H1 (cell line): ENCODE measurements around the gene MYLK4. TPM values are rescaled to one million over a fixed set of nuclear protein-coding genes. Genes with fewer than 3 reads are reported as not detected.

ENCODE experiments used
- CTCF ChIA-PET: fragments of 300-600 bp; sonication (Branson Sonifier 250); formaldehyde crosslinking; loops from one replicate; lab custom pipeline; 2021; ENCODE audit not compliant: partially characterized antibody; lab: Charles Lee
- POLR2A ChIA-PET: fragments of 300-600 bp; sonication (Branson Sonifier 250); formaldehyde crosslinking; loops from one replicate; lab custom pipeline; 2021; ENCODE audit warnings: inconsistent platforms; ENCODE audit not compliant: partially characterized antibody; lab: Charles Lee
- DNase-seq, 2 experiments: peaks; one replicate each; pipeline versions ENCODE4 v3.0.0 to v3.0.0-alpha.2; 2010 to 2022; ENCODE audit warnings: low spot score in 2 of 2, low read depth in 1 of 2, mixed read lengths in 1 of 2
- FAIRE-seq: peaks from 2 replicates; lab custom pipeline; 2011; peaks lifted over from hg19 to GRCh38; lab: Jason Lieb, UNC
- H2AFZ ChIP-seq: 2 replicates; pipeline ENCODE4 v1.8.1; 2012; ENCODE audit warnings: low read length, inconsistent platforms
- H2AK5ac ChIP-seq: 2 replicates; pipeline ENCODE4 v1.6.1; 2013; ENCODE audit warnings: low read depth, low read length
- H2BK120ac ChIP-seq: replicated peaks from 2 replicates; pipeline ENCODE3; 2013; ENCODE audit warnings: low read depth, low read length, inconsistent platforms
- H2BK12ac ChIP-seq: 2 replicates; pipeline ENCODE4 v1.6.1; 2013; ENCODE audit warnings: low read depth, low read length
- H2BK15ac ChIP-seq: 2 replicates; pipeline ENCODE4 v1.6.1; 2013; ENCODE audit warnings: low read length
- H2BK20ac ChIP-seq: 2 replicates; pipeline ENCODE4 v1.6.1; 2013; ENCODE audit warnings: low read length
- H2BK5ac ChIP-seq: 2 replicates; pipeline ENCODE4 v1.6.1; 2013; ENCODE audit warnings: low read depth, low read length
- H3K14ac ChIP-seq: 2 replicates; pipeline ENCODE4 v1.6.1; 2013; ENCODE audit warnings: inconsistent platforms; ENCODE audit not compliant: insufficient read length
- H3K18ac ChIP-seq: 2 replicates; pipeline ENCODE4 v1.6.1; 2013; ENCODE audit warnings: low read length; ENCODE audit errors: extremely low read depth
- H3K23ac ChIP-seq: 2 replicates; pipeline ENCODE4 v1.6.1; 2013; ENCODE audit warnings: inconsistent platforms; ENCODE audit not compliant: insufficient read length
- H3K23me2 ChIP-seq: 2 replicates; pipeline ENCODE4 v1.6.1; 2013; ENCODE audit warnings: low read depth, low read length
- H3K27ac ChIP-seq: 2 replicates; pipeline ENCODE4 v1.6.1; 2011; ENCODE audit warnings: low read depth, low read length, inconsistent platforms
- H3K27me3 ChIP-seq, 4 experiments: replicated peaks in 1 of 4; 1 replicate in 1 of 4; 2 replicates in 3 of 4; pipeline versions ENCODE4 v1.6.1 to v1.8.1; 2011 to 2013; ENCODE audit warnings: low read length in 3 of 4, mild to moderate bottlenecking in 3 of 4, inconsistent platforms in 2 of 4, mixed read lengths in 2 of 4, moderate library complexity in 1 of 4; ENCODE audit not compliant: control insufficient read depth in 3 of 4, insufficient read depth in 3 of 4; ENCODE audit errors: extremely low read depth in 1 of 4
- H3K36me3 ChIP-seq, 4 experiments: 2 replicates each; pipeline versions ENCODE4 v1.6.1 to v1.8.1; 2011 to 2013; ENCODE audit warnings: mild to moderate bottlenecking in 4 of 4, low read length in 3 of 4, moderate library complexity in 2 of 4, control low read depth in 1 of 4, inconsistent platforms in 1 of 4; ENCODE audit not compliant: insufficient read depth in 4 of 4, control insufficient read depth in 2 of 4
- H3K4ac ChIP-seq: replicated peaks from 2 replicates; pipeline ENCODE3; 2013; ENCODE audit warnings: low read length, low read depth, mixed read lengths, inconsistent platforms; ENCODE audit not compliant: insufficient read length
- H3K4me1 ChIP-seq, 4 experiments: replicated peaks in 1 of 4; 1 replicate in 1 of 4; 2 replicates in 3 of 4; pipeline versions ENCODE4 v1.6.1 to v1.8.1; 2011 to 2013; ENCODE audit warnings: low read length in 3 of 4, inconsistent platforms in 2 of 4, mixed read lengths in 1 of 4; ENCODE audit not compliant: insufficient read depth in 4 of 4, control insufficient read depth in 3 of 4
- H3K4me2 ChIP-seq, 2 experiments: 2 replicates each; pipeline versions ENCODE4 v1.6.1 to v1.8.1; 2011 to 2013; ENCODE audit warnings: low read depth in 2 of 2, low read length in 2 of 2, control low read depth in 1 of 2, inconsistent platforms in 1 of 2, mild to moderate bottlenecking in 1 of 2; ENCODE audit not compliant: insufficient read depth in 1 of 2
- H3K4me3 ChIP-seq, 4 experiments: fragments of 200-600, 300-600 bp in 1 of 4; sonication (generic), shearing (Covaris generic), sonication (Bioruptor Twin) in 1 of 4; 2 replicates each; pipeline versions ENCODE4 v1.5.1 to v1.8.1; 2011 to 2016; ENCODE audit warnings: low read length in 4 of 4, low read depth in 3 of 4, control low read depth in 2 of 4, inconsistent platforms in 2 of 4, mild to moderate bottlenecking in 2 of 4, mixed read lengths in 1 of 4, moderate library complexity in 1 of 4; ENCODE audit not compliant: insufficient read depth in 2 of 4; ENCODE audit errors: extremely low read depth in 1 of 4
- H3K56ac ChIP-seq: replicated peaks from 2 replicates; pipeline ENCODE3; 2013; ENCODE audit warnings: low read depth, mild to moderate bottlenecking, mixed read lengths, low read length, inconsistent platforms; ENCODE audit not compliant: insufficient read length
- H3K79me1 ChIP-seq: 2 replicates; pipeline ENCODE4 v1.6.1; 2013; ENCODE audit warnings: low read depth, low read length, control low read depth
- H3K79me2 ChIP-seq, 2 experiments: 2 replicates each; pipeline versions ENCODE4 v1.6.1 to v1.8.1; 2012 to 2013; ENCODE audit warnings: low read length in 2 of 2, mild to moderate bottlenecking in 2 of 2, inconsistent platforms in 1 of 2; ENCODE audit not compliant: insufficient read depth in 2 of 2, control insufficient read depth in 1 of 2
- H3K9ac ChIP-seq, 4 experiments: replicated peaks in 1 of 4; 1 replicate in 1 of 4; 2 replicates in 3 of 4; pipeline versions ENCODE4 v1.6.1 to v1.8.1; 2011 to 2013; ENCODE audit warnings: low read depth in 3 of 4, low read length in 3 of 4, control low read depth in 2 of 4, mild to moderate bottlenecking in 2 of 4, moderate library complexity in 2 of 4, inconsistent platforms in 1 of 4; ENCODE audit errors: extremely low read depth in 1 of 4
- H3K9me3 ChIP-seq, 2 experiments: 2 replicates each; pipeline versions ENCODE4 v1.6.1 to v1.8.1; 2012 to 2013; ENCODE audit warnings: mild to moderate bottlenecking in 2 of 2, moderate library complexity in 2 of 2, control low read depth in 1 of 2, inconsistent platforms in 1 of 2, low read depth in 1 of 2, low read length in 1 of 2, mixed read lengths in 1 of 2; ENCODE audit not compliant: insufficient read depth in 2 of 2
- H4K20me1 ChIP-seq, 2 experiments: replicated peaks in 1 of 2; 2 replicates each; pipeline versions ENCODE3 to v1.8.1; 2011 to 2013; ENCODE audit warnings: inconsistent platforms in 2 of 2, low read length in 2 of 2, mild to moderate bottlenecking in 1 of 2; ENCODE audit not compliant: insufficient read depth in 2 of 2, control insufficient read depth in 1 of 2
- H4K5ac ChIP-seq: 2 replicates; pipeline ENCODE4 v1.6.1; 2013; ENCODE audit warnings: low read length, low read depth, mixed read lengths, inconsistent platforms; ENCODE audit not compliant: insufficient read length
- H4K8ac ChIP-seq: 2 replicates; pipeline ENCODE4 v1.8.0; 2013; ENCODE audit warnings: mild to moderate bottlenecking, moderate library complexity, low read length, inconsistent platforms; ENCODE audit not compliant: insufficient read depth; ENCODE audit errors: extremely low read depth
- H4K91ac ChIP-seq: replicated peaks from 2 replicates; pipeline ENCODE3; 2013; ENCODE audit warnings: low read length, mixed read lengths, inconsistent platforms; ENCODE audit not compliant: insufficient read length
- POLR2A ChIP-seq, 2 experiments: IDR thresholded peaks; 1 replicate in 1 of 2; 2 replicates in 1 of 2; pipeline ENCODE4 v1.6.1; 2011; ENCODE audit warnings: low read depth in 2 of 2, low read length in 2 of 2, mild to moderate bottlenecking in 2 of 2; ENCODE audit errors: control extremely low read depth in 1 of 2
- RFX5 ChIP-seq: IDR thresholded peaks from 2 replicates; pipeline ENCODE4 v1.6.1; 2011; ENCODE audit warnings: low read depth, low read length, improper control_type of control experiment, borderline replicate concordance
- TBP ChIP-seq: IDR thresholded peaks from 2 replicates; pipeline ENCODE4 v1.6.1; 2011; ENCODE audit warnings: low read depth, low read length, improper control_type of control experiment
- WGBS, 2 experiments: shearing (Covaris generic) in 1 of 2; methylation state at CpG; one replicate each; pipeline versions ENCODE4 v1.1.6 to v1.1.7; 2013 to 2015; ENCODE audit warnings: low lambda C conversion rate in 2 of 2, mixed read lengths in 2 of 2, inconsistent platforms in 1 of 2, low coverage in 1 of 2, missing lambda C conversion rate in 1 of 2; ENCODE audit not compliant: insufficient replicate concordance in 2 of 2, insufficient coverage in 1 of 2, insufficient read length in 1 of 2; ENCODE audit errors: extremely low coverage in 1 of 2, missing lambda C conversion rate in 1 of 2; 5-methylcytosine and 5-hydroxymethylcytosine counted together
- polyA plus RNA-seq, 7 experiments: library from polyadenylated mRNA; depleted of rRNA in 3 of 7; stranded (reverse) in 5 of 7; unstranded in 2 of 7; fragments of >200 nt in 5 of 7; fragments of 200-250 nt in 2 of 7; gene quantifications; 1 replicate in 5 of 7; 2 replicates in 1 of 7; 4 replicates in 1 of 7; pipeline versions ENCODE4 v1.2.1 to v1.2.3, GENCODE V29; 2011 to 2013; ENCODE audit warnings: missing spikeins in 2 of 7, mixed read lengths in 2 of 7
- total RNA-seq: library from RNA; stranded (reverse); fragmentation: NEBNext Ultra II Directional; extraction: Animal tissue kit (Norgen Biotek cat#: 25700); gene quantifications from 2 replicates; pipeline ENCODE4 v1.2.1, GENCODE V29; 2021

Gene MYLK4
- total and polyA plus RNA-seq, 2 of the 8 experiments (the other 6 are each of a cell fraction or from before 2014, with no cell fraction given): 0.11 to 0.17 TPM

DNA sequence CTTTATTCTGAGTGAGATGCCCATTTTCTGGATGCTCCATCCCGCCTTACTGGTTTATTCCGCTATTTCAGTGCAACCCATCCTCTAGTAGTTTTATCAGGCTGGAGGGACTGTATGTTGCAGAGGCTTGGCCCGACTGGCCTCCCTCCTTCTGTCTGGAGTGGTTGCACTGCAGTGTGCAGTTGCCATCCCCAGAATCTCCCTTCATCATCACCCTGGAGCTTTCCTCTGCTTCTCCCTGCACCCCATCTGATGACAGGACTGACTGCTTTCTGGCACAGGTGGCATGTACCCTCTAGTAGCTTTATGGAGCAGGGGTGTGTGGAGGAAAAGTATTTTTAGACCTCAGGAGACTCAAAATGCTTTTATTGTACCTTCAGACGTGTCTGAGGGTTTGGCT is 35.5 kb upstream of the MYLK4 start:
- no peak overlapping the region for H3K4me2 ChIP-seq
- H3K27me3 ChIP-seq: no peaks in the 10 kb centered on the region
- POLR2A ChIA-PET: interaction anchor here (1.5 kb wide), 1 partner anchor 22 kb away, joined by 3 read pairs; no protein-coding TSS in a partner anchor
- H3K79me2 ChIP-seq: peaks cover 0 to 19% of the 10 kb centered on the region in 2 experiments; a peak in 2 of 4 replicates
- FAIRE-seq: no peak
- H3K9ac ChIP-seq: no peak overlapping the region
- H3K23ac ChIP-seq: no peak overlapping the region
- no peak overlapping the region for H2BK12ac ChIP-seq
- H4K91ac ChIP-seq: no peak overlapping the region
- CTCF ChIA-PET: interaction anchor here (0.6 kb wide), 1 partner anchor 34 kb away, joined by 3 read pairs; no protein-coding TSS in a partner anchor
- no peak overlapping the region for H3K56ac ChIP-seq
- H2BK5ac ChIP-seq: no peak overlapping the region
- no peak overlapping the region for H2AFZ ChIP-seq
- H3K79me1 ChIP-seq: peaks cover 4% of the 10 kb centered on the region; the same call in 1 of the 2 replicates
- no peak for TF ChIP-seq POLR2A (IDR thresholded peaks at IDR 0.05; ENCODE audit: control extremely low read depth in 1 of 2, low read depth in 2 of 2, low read length in 2 of 2)
- TF ChIP-seq TBP: no peak
- no peak for TF ChIP-seq RFX5
- WGBS, 2 experiments: 63% methylated on average over 4 of the region's 4 CpGs; no CpG with 5 or more reads in 1 of the 2 experiments
- no peak overlapping the region for H2AK5ac ChIP-seq
- no peaks in the 10 kb centered on the region for H3K9me3 ChIP-seq
- H2BK20ac ChIP-seq: no peak overlapping the region
- no peak overlapping the region for H2BK120ac ChIP-seq
- H3K4me1 ChIP-seq: peaks cover 0 to 3% (median 0%) of the 10 kb centered on the region in 4 experiments; a peak in 2 of 7 replicates
- no peak overlapping the region for H3K4ac ChIP-seq
- no peak overlapping the region for H4K5ac ChIP-seq
- no peak overlapping the region for H2BK15ac ChIP-seq
- H3K18ac ChIP-seq: no peak overlapping the region
- no peaks in the 10 kb centered on the region for H3K23me2 ChIP-seq
- H4K8ac ChIP-seq: no peak overlapping the region
- peaks cover 0 to 2% of the 10 kb centered on the region in 2 experiments for H4K20me1 ChIP-seq
- H3K14ac ChIP-seq: no peak overlapping the region
- no peak for DNase-seq
- H3K4me3 ChIP-seq: no peak overlapping the region
- peaks cover 0 to 4% (median 2%) of the 10 kb centered on the region in 4 experiments; a peak in 4 of 8 replicates for H3K36me3 ChIP-seq
- H3K27ac ChIP-seq: no peak overlapping the region
